Caco-2 (cell line): ENCODE measurements around the gene PLXNC1. TPM values are rescaled to one million over a fixed set of nuclear protein-coding genes. Genes with fewer than 3 reads are reported as not detected.

Experiments
- BruUV-seq: library from RNA; stranded (reverse); fragments of 400-500 nt; replicated peaks from 2 replicates; lab custom pipeline; 2021; lab: Mats Ljungman, UMichigan
- CTCF ChIA-PET: fragments of 300-600 bp; sonication (Branson Sonifier 250); formaldehyde crosslinking; loops from one replicate; lab custom pipeline; 2022; ENCODE audit warnings: antibody characterized with exemption; lab: Charles Lee
- POLR2A ChIA-PET: fragments of 300-600 bp; sonication (Branson Sonifier 250); formaldehyde crosslinking; loops from one replicate; lab custom pipeline; 2022; ENCODE audit warnings: antibody characterized with exemption; lab: Charles Lee
- DNase-seq, 2 experiments: peaks; one replicate each; pipeline versions ENCODE4 v3.0.0 to v3.0.0-alpha.2; 2020 to 2022
- H3K27me3 ChIP-seq: replicated peaks from 2 replicates; pipeline ENCODE4 v1.6.0; 2011; ENCODE audit warnings: low read length; ENCODE audit not compliant: control insufficient read depth, insufficient read depth
- H3K36me3 ChIP-seq: 2 replicates; pipeline ENCODE4 v1.5.1; 2011; ENCODE audit warnings: low read length; ENCODE audit not compliant: control insufficient read depth, insufficient read depth
- H3K4me1 ChIP-seq: fragments of 250-450 bp; sonication (Bioruptor Pico); 2 replicates; pipeline ENCODE4 v1.5.1; 2020; ENCODE audit warnings: mild to moderate bottlenecking
- H3K4me3 ChIP-seq: 2 replicates; pipeline ENCODE4 v1.5.1; 2011; ENCODE audit warnings: low read depth, mild to moderate bottlenecking, control low read depth, low read length
- H3K9me3 ChIP-seq: fragments of 250-450 bp; sonication (Bioruptor Pico); 2 replicates; pipeline ENCODE4 v1.5.1; 2020; ENCODE audit warnings: mild to moderate bottlenecking, moderate library complexity
- H3K27ac Mint-ChIP-seq: one replicate; pipeline ENCODE4 v1.8.0; 2022; ENCODE audit warnings: mixed read lengths; ENCODE audit not compliant: unreplicated experiment
- H3K27me3 Mint-ChIP-seq: one replicate; pipeline ENCODE4 v1.8.0; 2022; ENCODE audit warnings: mixed read lengths; ENCODE audit not compliant: insufficient read depth, unreplicated experiment
- H3K36me3 Mint-ChIP-seq: one replicate; pipeline ENCODE4 v1.8.0; 2022; ENCODE audit warnings: mild to moderate bottlenecking, mixed read lengths; ENCODE audit not compliant: insufficient read depth, unreplicated experiment
- H3K4me1 Mint-ChIP-seq: one replicate; pipeline ENCODE4 v1.8.0; 2022; ENCODE audit warnings: low read depth, mixed read lengths; ENCODE audit not compliant: unreplicated experiment
- H3K4me3 Mint-ChIP-seq: one replicate; pipeline ENCODE4 v1.8.0; 2022; ENCODE audit warnings: mild to moderate bottlenecking, moderate library complexity, mixed read lengths; ENCODE audit not compliant: unreplicated experiment
- H3K9me3 Mint-ChIP-seq: one replicate; pipeline ENCODE4 v1.8.0; 2022; ENCODE audit warnings: mixed read lengths; ENCODE audit not compliant: unreplicated experiment
- CTCF ChIP-seq, 2 experiments: fragments of 200-600 bp in 1 of 2; IDR thresholded peaks; 1 replicate in 1 of 2; 2 replicates in 1 of 2; pipeline versions ENCODE4 v1.5.1 to v1.8.0; 2011 to 2022; ENCODE audit warnings: antibody characterized with exemption in 1 of 2, control low read depth in 1 of 2, inconsistent platforms in 1 of 2, low read depth in 1 of 2, low read length in 1 of 2, mild to moderate bottlenecking in 1 of 2, moderate library complexity in 1 of 2; ENCODE audit not compliant: insufficient read depth in 1 of 2, severe bottlenecking in 1 of 2, unreplicated experiment in 1 of 2
- intact Hi-C: fragments of 100-400 bp; cut with micrococcal nuclease; formaldehyde crosslinking; loops from one replicate; pipeline ENCODE4 v1.10.0; 2022; ENCODE audit not compliant: unreplicated experiment
- total RNA-seq: library from RNA; stranded (reverse); gene quantifications from 2 replicates; pipeline ENCODE4 v1.2.3, GENCODE V29; 2022

PLXNC1 gene
- total RNA-seq, 1 experiment from 2014 or later: 41.3 TPM

DNA sequence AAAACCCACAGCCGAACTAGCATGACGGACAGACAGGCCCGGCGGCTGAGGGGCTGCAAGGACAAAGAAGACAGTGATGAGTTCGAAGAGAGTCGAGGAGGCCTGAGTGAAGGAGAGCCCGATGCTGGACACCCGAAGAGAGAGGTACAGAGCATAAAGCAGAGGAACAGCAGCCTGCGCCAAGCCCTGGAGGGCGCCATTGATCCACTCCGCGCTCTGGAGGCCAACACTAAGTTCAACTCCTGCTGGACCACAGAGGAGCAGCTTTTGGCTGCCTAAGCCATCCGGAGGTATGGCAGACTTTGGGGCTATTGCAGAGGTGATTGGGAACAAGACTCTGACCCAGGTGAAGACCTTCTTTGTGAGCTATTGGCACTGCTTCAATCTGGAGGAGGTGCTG, 7.8 kb upstream of the PLXNC1 start:
- DNase-seq: peak; percentile 51 to 54

DNA sequence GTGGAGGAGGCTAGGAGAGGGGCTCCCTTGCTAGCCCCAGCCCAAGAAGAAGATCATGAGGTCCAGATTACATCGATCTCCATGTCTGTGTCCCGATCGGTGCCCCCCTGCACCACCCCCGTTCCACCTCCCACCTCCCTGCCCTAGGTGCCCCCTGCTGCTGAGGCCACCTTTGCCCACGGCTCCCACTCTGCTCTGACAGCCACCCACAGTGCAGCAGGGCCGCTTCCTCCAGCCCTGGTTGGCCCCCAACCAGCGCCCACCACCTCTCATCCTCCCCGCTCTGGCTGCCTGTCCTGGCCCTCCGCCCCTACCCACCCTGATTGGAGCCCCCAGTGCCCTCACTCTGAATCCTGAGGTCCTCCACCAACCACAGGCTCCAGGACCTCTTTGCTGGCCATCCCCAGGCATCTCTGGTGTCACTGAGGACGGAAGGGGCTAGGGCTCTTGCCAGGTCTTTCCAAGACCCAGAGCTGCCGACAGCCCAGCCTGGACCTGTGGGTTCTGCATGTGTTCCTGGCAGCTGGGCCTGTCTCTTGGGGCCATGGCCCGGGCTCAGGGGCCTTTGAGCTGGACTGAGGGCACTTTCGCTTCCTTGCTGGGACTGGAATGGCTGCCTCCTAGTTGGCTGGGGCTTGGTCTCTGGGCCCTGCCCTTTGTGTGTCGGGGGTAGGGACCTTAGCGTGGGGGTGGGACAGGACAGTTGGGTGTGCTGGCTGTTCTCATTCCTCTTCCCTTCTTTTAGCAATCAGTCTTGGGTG, 7.2 kb upstream of the PLXNC1 start:
- no peaks in the 10 kb centered on the region for H3K36me3 ChIP-seq
- intact Hi-C loops: no loop called here
- H3K36me3 Mint-ChIP-seq: no peaks in the 10 kb centered on the region
- no peaks in the 10 kb centered on the region for H3K27me3 ChIP-seq
- no peaks in the 10 kb centered on the region for H3K27me3 Mint-ChIP-seq
- ChIA-PET POLR2A (no interaction called here), CTCF (no interaction called here)
- no peak for DNase-seq
- H3K9me3 ChIP-seq: no peaks in the 10 kb centered on the region
- peaks cover 5% of the 10 kb centered on the region; the same call in 1 of the 2 replicates for H3K4me1 ChIP-seq
- H3K4me1 Mint-ChIP-seq: peaks cover 6% of the 10 kb centered on the region
- TF ChIP-seq CTCF (IDR thresholded peaks at IDR 0.05; ENCODE audit: insufficient read depth in 1 of 2, low read depth in 1 of 2, low read length in 1 of 2, severe bottlenecking in 1 of 2, unreplicated experiment in 1 of 2): no peak
- H3K4me3 Mint-ChIP-seq: no peak overlapping the region
- H3K27ac Mint-ChIP-seq: no peak overlapping the region
- no TSS peak for BruUV-seq
- no peaks in the 10 kb centered on the region for H3K9me3 Mint-ChIP-seq
- no peak overlapping the region for H3K4me3 ChIP-seq

More for the DNA sequence above, 7.8 kb upstream of the PLXNC1 start:
- TF ChIP-seq CTCF (IDR thresholded peaks at IDR 0.05; ENCODE audit: insufficient read depth in 1 of 2, low read depth in 1 of 2, low read length in 1 of 2, severe bottlenecking in 1 of 2, unreplicated experiment in 1 of 2): peak in 1 of 2 experiments; percentile 30
- no peaks in the 10 kb centered on the region for H3K4me1 ChIP-seq
- H3K27me3 ChIP-seq: no peaks in the 10 kb centered on the region
- ChIA-PET CTCF (no interaction called here), POLR2A (interaction anchor here (0.6 kb wide), 1 partner anchor 98 kb away, joined by 5 read pairs; no protein-coding TSS in a partner anchor)
- no peak overlapping the region for H3K4me3 ChIP-seq
- no TSS peak for BruUV-seq
- no peaks in the 10 kb centered on the region for H3K36me3 ChIP-seq
- H3K9me3 ChIP-seq: no peaks in the 10 kb centered on the region
- H3K27ac Mint-ChIP-seq: no peak overlapping the region
- no peaks in the 10 kb centered on the region for H3K27me3 Mint-ChIP-seq
- H3K9me3 Mint-ChIP-seq: no peaks in the 10 kb centered on the region
- H3K4me3 Mint-ChIP-seq: no peak overlapping the region
- intact Hi-C loops: no loop called here
- H3K4me1 Mint-ChIP-seq: peaks cover 6% of the 10 kb centered on the region
- no peaks in the 10 kb centered on the region for H3K36me3 Mint-ChIP-seq

DNA sequence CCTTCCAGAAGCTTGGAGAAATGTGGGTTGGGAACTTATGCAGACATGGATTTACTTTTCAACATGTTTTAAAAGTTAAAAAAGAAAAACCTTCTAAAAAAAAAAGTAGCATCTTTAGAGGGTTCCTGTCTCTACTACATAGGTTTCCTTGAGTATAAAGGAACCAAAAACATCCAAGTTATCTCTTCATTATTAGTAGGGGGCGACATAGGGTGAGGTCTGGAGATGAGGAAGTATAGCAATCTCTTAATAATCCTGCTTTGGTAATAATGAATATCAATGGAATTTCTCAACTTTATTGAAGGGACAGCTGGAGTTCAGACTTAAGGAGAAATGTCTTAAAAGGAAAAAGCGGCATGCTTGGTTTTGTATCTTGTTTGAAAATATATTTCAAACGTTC, 6.5 kb upstream of the PLXNC1 start:
- POLR2A ChIA-PET: no interaction called here
- Histone ChIP-seq H3K27me3 (no peaks in the 10 kb centered on the region), H3K4me3 (no peak overlapping the region), H3K4me1 (peaks cover 5% of the 10 kb centered on the region; the same call in 1 of the 2 replicates), H3K36me3 (no peaks in the 10 kb centered on the region), H3K9me3 (no peaks in the 10 kb centered on the region)
- Mint-ChIP-seq H3K27me3 (no peaks in the 10 kb centered on the region), H3K27ac (no peak overlapping the region), H3K36me3 (no peaks in the 10 kb centered on the region), H3K9me3 (no peaks in the 10 kb centered on the region), H3K4me1 (peaks cover 13% of the 10 kb centered on the region), H3K4me3 (no peak overlapping the region)
- no TSS peak for BruUV-seq
- CTCF ChIA-PET: no interaction called here
- intact Hi-C loops: no loop called here
- DNase-seq: no peak
- no peak for TF ChIP-seq CTCF (IDR thresholded peaks at IDR 0.05; ENCODE audit: insufficient read depth in 1 of 2, low read depth in 1 of 2, low read length in 1 of 2, severe bottlenecking in 1 of 2, unreplicated experiment in 1 of 2)
